ENCODE results near the gene TMUB1.
A peak's percentile ranks its signal among the peaks of the same experiment; 100 is the strongest.

Gene TMUB1

GRCh38 chr7:151093748-151094147 lies 10.5 kb upstream of the TMUB1 start:
- no peak overlapping the region for H3K4me2 ChIP-seq (ENCODE audit: low read depth, low read length, poor library complexity, severe bottlenecking)
- no peaks in the 10 kb centered on the region for H3F3A ChIP-seq (ENCODE audit: low read depth)
- H3K79me2 ChIP-seq (ENCODE audit: insufficient read depth, low read length), result peaks cover 74% of the 10 kb centered on the region; the same call in 1 of the 2 replicates
- H2AFZ ChIP-seq (ENCODE audit: low read length), result no peak overlapping the region
- H3K4me3 ChIP-seq (ENCODE audit: low read length, poor library complexity, severe bottlenecking), result no peak overlapping the region
- H3K9ac ChIP-seq (ENCODE audit: low read depth, low read length, poor library complexity, severe bottlenecking), result no peak overlapping the region
- no peaks in the 10 kb centered on the region for H3K27me3 ChIP-seq (ENCODE audit: insufficient read depth, low read length, poor library complexity, severe bottlenecking)
- H3K9me3 ChIP-seq (ENCODE audit: insufficient read depth, low read depth, low read length), result no peaks in the 10 kb centered on the region
- peaks cover 52% of the 10 kb centered on the region for H4K20me1 ChIP-seq (ENCODE audit: insufficient read depth, low read length, poor library complexity, severe bottlenecking)
- H3K9me2 ChIP-seq (replicated peaks; ENCODE audit: low read depth, low read length), result no peaks in the 10 kb centered on the region
- H3K36me3 ChIP-seq (ENCODE audit: insufficient read depth, low read length), result no peaks in the 10 kb centered on the region
- peaks cover 9% of the 10 kb centered on the region for H3K4me1 ChIP-seq (ENCODE audit: insufficient read depth, low read length, poor library complexity, severe bottlenecking)
- TF ChIP-seq CTCF (conservative IDR thresholded peaks at IDR 0.05; ENCODE audit: low read length), result no peak
- TF ChIP-seq EZH2phosphoT487 (IDR thresholded peaks at IDR 0.05; ENCODE audit: borderline replicate concordance), result no peak

GRCh38 chr7:151091988-151092387 lies 8.7 kb upstream of the TMUB1 start:
- Histone ChIP-seq H3K4me1 (ENCODE audit: insufficient read depth, low read length, poor library complexity, severe bottlenecking) (peaks cover 22% of the 10 kb centered on the region), H3K9me3 (ENCODE audit: insufficient read depth, low read depth, low read length) (no peaks in the 10 kb centered on the region), H3K9me2 (replicated peaks; ENCODE audit: low read depth, low read length) (no peaks in the 10 kb centered on the region), H3K36me3 (ENCODE audit: insufficient read depth, low read length) (no peaks in the 10 kb centered on the region), H3K4me3 (ENCODE audit: low read length, poor library complexity, severe bottlenecking) (no peak overlapping the region), H3K27me3 (ENCODE audit: insufficient read depth, low read length, poor library complexity, severe bottlenecking) (no peaks in the 10 kb centered on the region), H3K9ac (ENCODE audit: low read depth, low read length, poor library complexity, severe bottlenecking) (no peak overlapping the region), H3F3A (ENCODE audit: low read depth) (no peaks in the 10 kb centered on the region), H4K20me1 (ENCODE audit: insufficient read depth, low read length, poor library complexity, severe bottlenecking) (peaks cover 68% of the 10 kb centered on the region), H3K4me2 (ENCODE audit: low read depth, low read length, poor library complexity, severe bottlenecking) (no peak overlapping the region), H3K79me2 (ENCODE audit: insufficient read depth, low read length) (peaks cover 88% of the 10 kb centered on the region), H2AFZ (ENCODE audit: low read length) (no peak overlapping the region)
- TF ChIP-seq EZH2phosphoT487 (IDR thresholded peaks at IDR 0.05; ENCODE audit: borderline replicate concordance), result no peak
- no peak for TF ChIP-seq CTCF (conservative IDR thresholded peaks at IDR 0.05; ENCODE audit: low read length)

GRCh38 chr7:151091431-151091830 lies 8.1 kb upstream of the TMUB1 start:
- no peaks in the 10 kb centered on the region for H3K9me2 ChIP-seq (replicated peaks; ENCODE audit: low read depth, low read length)
- no peaks in the 10 kb centered on the region for H3K9me3 ChIP-seq (ENCODE audit: insufficient read depth, low read depth, low read length)
- no peaks in the 10 kb centered on the region for H3F3A ChIP-seq (ENCODE audit: low read depth)
- H3K79me2 ChIP-seq (ENCODE audit: insufficient read depth, low read length), result peaks cover 91% of the 10 kb centered on the region
- H2AFZ ChIP-seq (ENCODE audit: low read length), result no peak overlapping the region
- H4K20me1 ChIP-seq (ENCODE audit: insufficient read depth, low read length, poor library complexity, severe bottlenecking), result peaks cover 70% of the 10 kb centered on the region
- H3K4me3 ChIP-seq (ENCODE audit: low read length, poor library complexity, severe bottlenecking), result no peak overlapping the region
- no peaks in the 10 kb centered on the region for H3K27me3 ChIP-seq (ENCODE audit: insufficient read depth, low read length, poor library complexity, severe bottlenecking)
- peaks cover 22% of the 10 kb centered on the region for H3K4me1 ChIP-seq (ENCODE audit: insufficient read depth, low read length, poor library complexity, severe bottlenecking)
- no peaks in the 10 kb centered on the region for H3K36me3 ChIP-seq (ENCODE audit: insufficient read depth, low read length)
- H3K9ac ChIP-seq (ENCODE audit: low read depth, low read length, poor library complexity, severe bottlenecking), result no peak overlapping the region
- peak overlapping the region; percentile 25 for H3K4me2 ChIP-seq (ENCODE audit: low read depth, low read length, poor library complexity, severe bottlenecking)
- TF ChIP-seq EZH2phosphoT487 (IDR thresholded peaks at IDR 0.05; ENCODE audit: borderline replicate concordance) (no peak), CTCF (conservative IDR thresholded peaks at IDR 0.05; ENCODE audit: low read length) (peak; percentile 69)
